ENCODE data around the gene ALG9.

Gene ALG9

GRCh38 chr11:111834432-111835163 lies 36.8 kb downstream of the ALG9 start:
- no peak overlapping the region for H3K27ac ChIP-seq
- TF ChIP-seq CTCF (conservative IDR thresholded peaks at IDR 0.05) = no peak
- TF ChIP-seq ZFX (IDR thresholded peaks at IDR 0.05) = no peak

GRCh38 chr11:111833524-111833923 lies 37.9 kb downstream of the ALG9 start:
- no peak overlapping the region for H3K27ac ChIP-seq
- TF ChIP-seq ZFX (IDR thresholded peaks at IDR 0.05) (no peak), CTCF (conservative IDR thresholded peaks at IDR 0.05) (peak; percentile 13; the same call in 1 of the 2 replicates)

GRCh38 chr11:111829185-111829968 lies 42.0 kb downstream of the ALG9 start:
- TF ChIP-seq ZFX (IDR thresholded peaks at IDR 0.05) (no peak), CTCF (conservative IDR thresholded peaks at IDR 0.05) (no peak)

GRCh38 chr11:111826322-111826950 lies 44.9 kb downstream of the ALG9 start:
- no peak overlapping the region for H3K27ac ChIP-seq
- no peak for TF ChIP-seq CTCF (conservative IDR thresholded peaks at IDR 0.05)
- no peak for TF ChIP-seq ZFX (IDR thresholded peaks at IDR 0.05)

More at GRCh38 chr11:111829185-111829968, 42.0 kb downstream of the ALG9 start:
- no peak overlapping the region for H3K27ac ChIP-seq

- no peak for TF ChIP-seq ZFX (IDR thresholded peaks at IDR 0.05)
- TF ChIP-seq CTCF (conservative IDR thresholded peaks at IDR 0.05) = no peak
- H3K27ac ChIP-seq = no peak overlapping the region
These were observed 47.8 kb downstream of the ALG9 start for GRCh38 chr11:111823629-111824028.

GRCh38 chr11:111823131-111823530 lies 48.2 kb downstream of the ALG9 start:
- H3K27ac ChIP-seq = no peak overlapping the region
- TF ChIP-seq CTCF (conservative IDR thresholded peaks at IDR 0.05) (no peak), ZFX (IDR thresholded peaks at IDR 0.05) (no peak)

GRCh38 chr11:111819829-111820237 lies 51.5 kb downstream of the ALG9 start:
- no peak overlapping the region for H3K27ac ChIP-seq
- TF ChIP-seq ZFX (IDR thresholded peaks at IDR 0.05) (no peak), CTCF (conservative IDR thresholded peaks at IDR 0.05) (no peak)

Data from C4-2B (cell line).